DOHH2 (cell line): ENCODE measurements around the gene C20orf204.

ENCODE experiments used
- H3F3A ChIP-seq: fragments of 200-600 bp; sonication (generic), shearing (Covaris generic); 2 replicates; pipeline ENCODE4 v1.6.0; 2016; ENCODE audit warnings: antibody characterized with exemption, mild to moderate bottlenecking; ENCODE audit not compliant: control insufficient read depth, insufficient read depth
- H3K27ac ChIP-seq: fragments of 200-600 bp; sonication (generic); 2 replicates; pipeline ENCODE4 v1.5.1; 2014; ENCODE audit warnings: low read depth, mild to moderate bottlenecking, low read length, moderate library complexity
- H3K27me3 ChIP-seq: fragments of 200-600 bp; sonication (generic); 2 replicates; pipeline ENCODE4 v1.6.1; 2014; ENCODE audit warnings: mild to moderate bottlenecking, low read length, mixed read lengths; ENCODE audit not compliant: control insufficient read depth
- H3K36me3 ChIP-seq: fragments of 200-600 bp; sonication (generic); 2 replicates; pipeline ENCODE4 v1.6.1; 2014; ENCODE audit warnings: mild to moderate bottlenecking, low read length, moderate library complexity, mixed read lengths; ENCODE audit not compliant: control insufficient read depth
- H3K4me1 ChIP-seq: fragments of 200-600 bp; sonication (generic); 2 replicates; pipeline ENCODE4 v1.6.1; 2014; ENCODE audit warnings: mild to moderate bottlenecking, low read length, mixed read lengths; ENCODE audit not compliant: control insufficient read depth
- H3K4me2 ChIP-seq: fragments of 200-600 bp; sonication (generic); 2 replicates; pipeline ENCODE4 v1.6.0; 2014; ENCODE audit warnings: mild to moderate bottlenecking, low read length, moderate library complexity
- H3K4me3 ChIP-seq: fragments of 200-600 bp; sonication (generic); 2 replicates; pipeline ENCODE4 v1.5.1; 2014; ENCODE audit warnings: mild to moderate bottlenecking, low read length, mixed read lengths
- H3K79me2 ChIP-seq: fragments of 200-600 bp; sonication (generic); 2 replicates; pipeline ENCODE4 v1.6.1; 2014; ENCODE audit warnings: mild to moderate bottlenecking, low read length, mixed read lengths; ENCODE audit not compliant: control insufficient read depth
- H3K9me2 ChIP-seq: fragments of 200-600 bp; sonication (generic); replicated peaks from 2 replicates; pipeline ENCODE4 v1.6.1; 2014; ENCODE audit warnings: mild to moderate bottlenecking, low read length, mixed read lengths; ENCODE audit not compliant: control insufficient read depth
- H3K9me3 ChIP-seq: fragments of 200-600 bp; sonication (generic); 2 replicates; pipeline ENCODE4 v1.6.1; 2014; ENCODE audit warnings: antibody characterized with exemption, low read length, mixed read lengths; ENCODE audit not compliant: control insufficient read depth, insufficient read depth
- H4K20me1 ChIP-seq: fragments of 200-600 bp; sonication (generic); 2 replicates; pipeline ENCODE4 v1.6.0; 2014; ENCODE audit warnings: low read depth, mild to moderate bottlenecking, antibody characterized with exemption, low read length, moderate library complexity; ENCODE audit not compliant: control insufficient read depth, insufficient read depth
- CTCF ChIP-seq: fragments of 200-600 bp; sonication (generic); IDR thresholded peaks from one replicate; pipeline ENCODE4 v1.5.1; 2014; ENCODE audit warnings: antibody characterized with exemption, mild to moderate bottlenecking, low read depth, low read length; ENCODE audit not compliant: poor library complexity, severe bottlenecking
- EZH2phosphoT487 ChIP-seq: fragments of 200-600 bp; sonication (generic); IDR thresholded peaks from 2 replicates; pipeline ENCODE4 v1.6.1; 2017; ENCODE audit warnings: borderline replicate concordance, mild to moderate bottlenecking, antibody characterized with exemption, low read length, moderate library complexity, mixed read lengths

Gene C20orf204

GRCh38 chr20:64029293-64030117 is 6.5 kb upstream of the C20orf204 start:
- no peak overlapping the region for H3K4me2 ChIP-seq
- no peak overlapping the region for H3K27ac ChIP-seq
- no peaks in the 10 kb centered on the region for H3K79me2 ChIP-seq
- no peaks in the 10 kb centered on the region for H3K27me3 ChIP-seq
- H4K20me1 ChIP-seq, result no peaks in the 10 kb centered on the region
- H3K9me3 ChIP-seq, result no peaks in the 10 kb centered on the region
- no peaks in the 10 kb centered on the region for H3K4me1 ChIP-seq
- no peak overlapping the region for H3K4me3 ChIP-seq
- peaks cover 77% of the 10 kb centered on the region for H3K36me3 ChIP-seq
- H3F3A ChIP-seq, result no peaks in the 10 kb centered on the region
- no peaks in the 10 kb centered on the region for H3K9me2 ChIP-seq
- TF ChIP-seq EZH2phosphoT487 (no peak), CTCF (no peak)

- no peak overlapping the region for H3K27ac ChIP-seq
- no peaks in the 10 kb centered on the region for H3K79me2 ChIP-seq
- peaks cover 77% of the 10 kb centered on the region for H3K36me3 ChIP-seq
- H3K4me2 ChIP-seq, result no peak overlapping the region
- H3K4me3 ChIP-seq, result no peak overlapping the region
- H3K4me1 ChIP-seq, result peaks cover 7% of the 10 kb centered on the region
- H3F3A ChIP-seq, result peaks cover 7% of the 10 kb centered on the region; the same call in 1 of the 2 replicates
- H3K27me3 ChIP-seq, result no peaks in the 10 kb centered on the region
- no peak for TF ChIP-seq CTCF
- no peak for TF ChIP-seq EZH2phosphoT487
- H3K9me3 ChIP-seq, result no peaks in the 10 kb centered on the region
- H4K20me1 ChIP-seq, result no peaks in the 10 kb centered on the region
- H3K9me2 ChIP-seq, result no peaks in the 10 kb centered on the region
These were observed 5.4 kb upstream of the C20orf204 start for GRCh38 chr20:64030371-64031134.

- Histone ChIP-seq H4K20me1 (no peaks in the 10 kb centered on the region), H3F3A (peaks cover 7% of the 10 kb centered on the region; the same call in 1 of the 2 replicates), H3K4me3 (no peak overlapping the region), H3K4me1 (peaks cover 20% of the 10 kb centered on the region), H3K27me3 (no peaks in the 10 kb centered on the region), H3K9me2 (no peaks in the 10 kb centered on the region), H3K27ac (no peak overlapping the region), H3K36me3 (peaks cover 72% of the 10 kb centered on the region), H3K9me3 (no peaks in the 10 kb centered on the region), H3K79me2 (no peaks in the 10 kb centered on the region), H3K4me2 (no peak overlapping the region)
- TF ChIP-seq EZH2phosphoT487 (no peak), CTCF (no peak)
These were observed 4.1 kb upstream of the C20orf204 start for GRCh38 chr20:64031822-64032314.
